Erythroblast (primary cell): ENCODE data around the gene PPM1J.

ENCODE experiments used
- GATA1 ChIP-seq: IDR thresholded peaks from 2 replicates; pipeline ENCODE4 v1.6.1; 2011; ENCODE audit warnings: low read depth, mild to moderate bottlenecking, control low read depth, low read length, moderate library complexity
- POLR2A ChIP-seq: IDR thresholded peaks from 2 replicates; pipeline ENCODE4 v1.6.1; 2011; ENCODE audit warnings: mild to moderate bottlenecking, low read length

GRCh38 chr1:112714313-112715263 lies 544 bp downstream of the PPM1J start:
- no peak for TF ChIP-seq GATA1
- no peak for TF ChIP-seq POLR2A
